HepG2 (cell line): ENCODE measurements around the gene RHBDL3. TPM values are rescaled to one million over a fixed set of nuclear protein-coding genes. Genes with fewer than 3 reads are reported as not detected.

Source experiments
- AGO2 ChIP-seq: fragments of 200-400 bp; formaldehyde crosslinking; optimal IDR thresholded peaks from 2 replicates; pipeline ENCODE3; 2017; ENCODE audit warnings: mild to moderate bottlenecking, low read depth, low read length, moderate library complexity
- BRCA1 ChIP-seq: sonication (generic); formaldehyde crosslinking; IDR thresholded peaks from 2 replicates; pipeline ENCODE4 v1.4.0; 2020; ENCODE audit warnings: missing genetic modification reagents
- GTF2F1 ChIP-seq: fragments of 150-350 bp; IDR thresholded peaks from 2 replicates; pipeline ENCODE4 v1.6.1; 2014; ENCODE audit warnings: low read length
- IKZF5 ChIP-seq: IDR thresholded peaks from 2 replicates; pipeline ENCODE4 v1.6.1; 2018; ENCODE audit warnings: missing genetic modification reagents, mild to moderate bottlenecking, missing compliant biosample characterization
- MATR3 ChIP-seq: sonication (generic); formaldehyde crosslinking; IDR thresholded peaks from 2 replicates; pipeline ENCODE4 v1.4.0; 2020; ENCODE audit warnings: missing genetic modification reagents
- NFATC3 ChIP-seq: sonication (generic); formaldehyde crosslinking; IDR thresholded peaks from 2 replicates; pipeline ENCODE4 v1.5.1; 2020; ENCODE audit warnings: mild to moderate bottlenecking, missing genetic modification reagents
- RFXAP ChIP-seq: sonication (generic); formaldehyde crosslinking; IDR thresholded peaks from 2 replicates; pipeline ENCODE4 v1.4.0; 2020; ENCODE audit warnings: missing genetic modification reagents, borderline replicate concordance
- SAFB2 ChIP-seq: sonication (generic); formaldehyde crosslinking; IDR thresholded peaks from 2 replicates; pipeline ENCODE4 v1.5.1; 2020; ENCODE audit warnings: missing genetic modification reagents, low read depth, mild to moderate bottlenecking, borderline replicate concordance
- ZBTB40 ChIP-seq, 2 experiments: fragments of 450-650 bp in 1 of 2; sonication (generic) in 1 of 2; formaldehyde crosslinking in 1 of 2; IDR thresholded peaks; 2 replicates each; pipeline versions ENCODE4 v1.6.1 to v1.8.0; 2016 to 2022; ENCODE audit warnings: antibody characterized with exemption in 1 of 2, mild to moderate bottlenecking in 1 of 2, missing genetic modification reagents in 1 of 2
- ZNF232 ChIP-seq: sonication (generic); formaldehyde crosslinking; IDR thresholded peaks from 2 replicates; pipeline ENCODE4 v1.4.0; 2020; ENCODE audit warnings: missing genetic modification reagents, borderline replicate concordance
- ZNF784 ChIP-seq: sonication (generic); formaldehyde crosslinking; IDR thresholded peaks from 2 replicates; pipeline ENCODE4 v1.5.1; 2020; ENCODE audit warnings: missing genetic modification reagents, mild to moderate bottlenecking, borderline replicate concordance
- polyA plus RNA-seq, 8 experiments: library from polyadenylated mRNA; depleted of rRNA in 3 of 8; stranded (reverse) in 7 of 8; unstranded in 1 of 8; fragments of >200 nt; fragmentation: Illumina TruSeq in 4 of 8; extraction: Trizol in 4 of 8; gene quantifications; 2 replicates each; pipeline versions ENCODE4 v1.2.1 to v1.2.3, GENCODE V29; 2011 to 2016; ENCODE audit warnings: low read depth in 4 of 8, missing spikeins in 1 of 8, mixed read lengths in 1 of 8; ENCODE audit not compliant: insufficient read depth in 1 of 8
- total RNA-seq, 5 experiments: library from RNA; depleted of rRNA; stranded (reverse); fragments of >200 nt; fragmentation: Illumina TruSeq; extraction: Trizol; gene quantifications; 2 replicates each; pipeline ENCODE4 v1.2.3, GENCODE V29; 2016; ENCODE audit warnings: low read depth in 1 of 5

Gene RHBDL3
- total and polyA plus RNA-seq, 2 of the 13 experiments (the other 11 are each of a cell fraction or from before 2014, with no cell fraction given): 0.09 TPM; not detected in 1

- TF ChIP-seq ZBTB40 (IDR thresholded peaks at IDR 0.05) (no peak), ZBTB40 (CRISPR knock-in tag; IDR thresholded peaks at IDR 0.05) (peak; percentile 41; the same call in 1 of the 2 replicates), IKZF5 (CRISPR knock-in tag) (no peak), NFATC3 (CRISPR knock-in tag) (no peak), RFXAP (CRISPR knock-in tag) (peak; percentile 78; the same call in 1 of the 2 replicates), ZNF784 (CRISPR knock-in tag) (no peak), SAFB2 (CRISPR knock-in tag) (no peak; the same call in 1 of the 2 replicates), BRCA1 (CRISPR knock-in tag) (no peak), ZNF232 (CRISPR knock-in tag) (no peak), MATR3 (CRISPR knock-in tag) (no peak), GTF2F1 (no peak), AGO2 (no peak)
Measured at GRCh38 chr17:32302860-32303649, 37.4 kb downstream of the RHBDL3 start (continued).
